Uterus (tissue), 4 donors: ENCODE data around the gene CEMIP. TPM values are rescaled to one million over a fixed set of nuclear protein-coding genes. Genes with fewer than 3 reads are reported as not detected.

Experiments used
- DNase-seq, 2 donors: peaks; one replicate each; pipeline ENCODE4 v3.0.0-alpha.2; 2019 to 2020
- H3K27ac ChIP-seq, 2 donors: fragments of 200-600 bp; sonication (generic); 1 replicate in 1 of 2; 2 replicates in 1 of 2; pipeline ENCODE4 v1.5.1; 2016 to 2018
- H3K27me3 ChIP-seq, 2 donors: fragments of 200-600 bp; sonication (generic); one replicate each; pipeline ENCODE4 v1.5.1; 2018 to 2019; ENCODE audit warnings: control low read depth in 1 of 2
- H3K36me3 ChIP-seq, 2 donors: fragments of 200-600 bp; sonication (generic); one replicate each; pipeline ENCODE4 v1.5.1; 2019; ENCODE audit warnings: control low read depth in 1 of 2
- H3K4me1 ChIP-seq, 2 donors: fragments of 200-600 bp; sonication (generic); one replicate each; pipeline ENCODE4 v1.5.1; 2018 to 2019; ENCODE audit warnings: control low read depth in 1 of 2
- H3K4me3 ChIP-seq, 2 donors: fragments of 200-600 bp; sonication (generic); 1 replicate in 1 of 2; 2 replicates in 1 of 2; pipeline ENCODE4 v1.5.1; 2018 to 2019; ENCODE audit warnings: mild to moderate bottlenecking in 1 of 2
- H3K9me3 ChIP-seq, 2 donors: fragments of 200-600 bp; sonication (generic); one replicate each; pipeline ENCODE4 v1.5.1; 2019; ENCODE audit warnings: control low read depth in 1 of 2
- CTCF ChIP-seq, 4 experiments: fragments of 200-600 bp in 2 of 4; fragments of 450-650 bp in 2 of 4; sonication (generic) in 2 of 4; IDR thresholded peaks; one replicate each; pipeline ENCODE4 v1.5.1; 2016 to 2019; ENCODE audit warnings: antibody characterized with exemption in 4 of 4, mild to moderate bottlenecking in 2 of 4, moderate library complexity in 1 of 4
- POLR2A ChIP-seq, 2 donors: fragments of 450-650 bp; IDR thresholded peaks; one replicate each; pipeline ENCODE4 v1.6.1; 2016; ENCODE audit warnings: antibody characterized with exemption in 2 of 2, mild to moderate bottlenecking in 1 of 2, moderate library complexity in 1 of 2
- intact Hi-C: fragments of 100-400 bp; cut with DNase I; formaldehyde crosslinking; loops from one replicate; pipeline ENCODE4 v1.15.1; 2023; ENCODE audit warnings: low total_unique reads
- microRNA counts, 2 donors: library from miRNA; unstranded; fragments of <30 nt; microRNA quantifications; one replicate each; lab custom pipeline; 2016 to 2017
- microRNA-seq: library from miRNA; unstranded; fragments of <30 nt; microRNA quantifications from one replicate; pipeline ENCODE4, GENCODE V29; 2016; ENCODE audit warnings: borderline microRNAs expressed, borderline replicate concordance
- small RNA-seq: library from RNA; depleted of rRNA; stranded (forward); fragments of <200 nt; gene quantifications from one replicate; pipeline ENCODE3, GENCODE V24; 2016
- total RNA-seq, 4 donors: library from RNA; depleted of rRNA in 3 of 4; stranded (reverse); fragments of >200 nt in 3 of 4; gene quantifications; one replicate each; pipeline versions ENCODE4 v1.1.0 to v1.2.4, GENCODE V29; 2014 to 2023
- donor health status: DM: yes; HTN: yes; CAD: no.

CEMIP gene
- total RNA-seq, 4 donors from 2014 or later = under 0.01 to 1.9 (median 1.1) TPM

- Histone ChIP-seq H3K27me3 (no peaks in the 10 kb centered on the region), H3K9me3 (no peaks in the 10 kb centered on the region), H3K36me3 (no peaks in the 10 kb centered on the region), H3K27ac (no peak overlapping the region), H3K4me1 (peaks cover 0 to 10% of the 10 kb centered on the region in 2 donors), H3K4me3 (no peak overlapping the region)
- TF ChIP-seq POLR2A (IDR thresholded peaks at IDR 0.05) (no peak), CTCF (IDR thresholded peaks at IDR 0.05) (no peak)
- DNase-seq = no peak
- intact Hi-C loops = no loop called here
Measured at GRCh38 chr15:80998251-80998650, 219.1 kb downstream of the CEMIP start.

GRCh38 chr15:80999623-81000036, 220.5 kb downstream of the CEMIP start:
- Histone ChIP-seq H3K36me3 (no peaks in the 10 kb centered on the region), H3K4me3 (peak overlapping the region in 1 of 2 donors; percentile 88), H3K4me1 (peaks cover 2 to 13% of the 10 kb centered on the region in 2 donors), H3K27ac (peak overlapping the region; percentile 92 to 98), H3K27me3 (no peaks in the 10 kb centered on the region), H3K9me3 (no peaks in the 10 kb centered on the region)
- no peak for DNase-seq
- TF ChIP-seq POLR2A (IDR thresholded peaks at IDR 0.05) (no peak), CTCF (IDR thresholded peaks at IDR 0.05) (no peak)
- intact Hi-C loops = no loop called here

GRCh38 chr15:81000144-81000623, 221.0 kb downstream of the CEMIP start:
- H3K4me1 ChIP-seq = peaks cover 3 to 15% of the 10 kb centered on the region in 2 donors
- TF ChIP-seq CTCF (IDR thresholded peaks at IDR 0.05) (no peak), POLR2A (IDR thresholded peaks at IDR 0.05) (no peak)

GRCh38 chr15:81000624-81001151, 221.5 kb downstream of the CEMIP start, which contains the start of gene TLNRD1:
TSS of gene TLNRD1 (plus strand) at chr15:81000923. CDS start at chr15:81002272, 1,349 bp downstream.
- H3K4me1 ChIP-seq = peaks cover 3 to 15% of the 10 kb centered on the region in 2 donors
- peak; percentile 84 to 89 for DNase-seq

More at GRCh38 chr15:81000144-81000623, 221.0 kb downstream of the CEMIP start:
- H3K4me3 ChIP-seq = peak overlapping the region; percentile 60 to 88
- intact Hi-C loops = no loop called here
- peak overlapping the region; percentile 92 to 98 for H3K27ac ChIP-seq
- DNase-seq = no peak
- no peaks in the 10 kb centered on the region for H3K36me3 ChIP-seq
- no peaks in the 10 kb centered on the region for H3K27me3 ChIP-seq
- H3K9me3 ChIP-seq = no peaks in the 10 kb centered on the region

More at GRCh38 chr15:81000624-81001151, 221.5 kb downstream of the CEMIP start, which contains the start of gene TLNRD1:
- no peaks in the 10 kb centered on the region for H3K36me3 ChIP-seq
- no peaks in the 10 kb centered on the region for H3K27me3 ChIP-seq
- intact Hi-C loops = no loop called here
- H3K4me3 ChIP-seq = peak within 1 kb of the TSS; percentile 60 to 88
- no peaks in the 10 kb centered on the region for H3K9me3 ChIP-seq
- H3K27ac ChIP-seq = peak within 1 kb of the TSS; percentile 92 to 98
- peak; percentile 55 to 92 for TF ChIP-seq POLR2A (IDR thresholded peaks at IDR 0.05)
- TF ChIP-seq CTCF (IDR thresholded peaks at IDR 0.05) = peak in 1 of 4 experiments; percentile 13

MicroRNA genes within 50 kb of the gene (microRNA counts, 767-probe panel; counts per million panel counts)
- 0 counts per million in 2 donors for microRNA hsa-miR-549 (lab: Ali Mortazavi, UCI)

Small RNA genes within 50 kb of the gene (microRNA-seq; reads per million reads assigned to microRNA genes)
- gene MIR4514 (not detected), gene MIR549A (not detected)

Small RNA genes within 50 kb of the gene (small RNA-seq; reads per million reads assigned to genes)
- gene MIR4514 (not detected), gene MIR549A (not detected)

Other genes with a start within 250 kb of the CEMIP start
- gene ABHD17C, start 84.1 kb upstream of the CEMIP start, total RNA-seq = 10 to 100 TPM in 1 of 4 donors, 1 to 10 TPM in 2, under 1 TPM in 1; 0.29 to 13.6 (median 6.5) TPM
- 10 to 100 TPM; 23.6 to 48.7 (median 27.7) TPM for gene MESD, start 210.4 kb downstream of the CEMIP start, total RNA-seq
- gene TLNRD1, start 221.6 kb downstream of the CEMIP start, total RNA-seq = 10 to 100 TPM; 10.1 to 22.4 (median 17.8) TPM